Measurements from ENCODE around the gene PSME3.

GRCh38 chr17:42818379-42818778, 14.8 kb upstream of the PSME3 start:
- TF ChIP-seq USF1 (IDR thresholded peaks at IDR 0.05): no peak
- no peak for TF ChIP-seq YY1 (IDR thresholded peaks at IDR 0.05; ENCODE audit: low read depth)
